DMS153 treated with DMSO at 0.1 percent for 48 hours (cell line): Measurements from ENCODE around the gene PTCHD4.

Source experiments
- DNase-seq: peaks from one replicate; lab custom pipeline; 2025; ENCODE audit not compliant: unreplicated experiment; lab: John Stamatoyannopoulos, UW

The PTCHD4 gene

GRCh38 chr6:48100588-48100895, 10.5 kb downstream of the PTCHD4 start:
- no peak for DNase-seq

GRCh38 chr6:48099713-48100587, 11.0 kb downstream of the PTCHD4 start:
- no peak for DNase-seq

GRCh38 chr6:48098923-48099322, 12.1 kb downstream of the PTCHD4 start:
- DNase-seq: peak; percentile 21

- no peak for DNase-seq
These were observed 18.3 kb downstream of the PTCHD4 start for GRCh38 chr6:48092550-48093217.

GRCh38 chr6:48090546-48090945, 20.5 kb downstream of the PTCHD4 start:
- DNase-seq: no peak

- peak; percentile 24 for DNase-seq
These were observed 23.5 kb downstream of the PTCHD4 start for GRCh38 chr6:48087448-48087847.

- no peak for DNase-seq
These were observed 24.8 kb downstream of the PTCHD4 start for GRCh38 chr6:48086187-48086586.

GRCh38 chr6:48085131-48085741, 25.8 kb downstream of the PTCHD4 start:
- DNase-seq: no peak

GRCh38 chr6:48084201-48084600, 26.8 kb downstream of the PTCHD4 start:
- DNase-seq: no peak

- peak; percentile 13 for DNase-seq
These were observed 30.6 kb downstream of the PTCHD4 start for GRCh38 chr6:48080227-48081009.

GRCh38 chr6:48078120-48078519, 32.9 kb downstream of the PTCHD4 start:
- no peak for DNase-seq

- DNase-seq: no peak
These were observed 35.8 kb downstream of the PTCHD4 start for GRCh38 chr6:48075181-48075580.

- DNase-seq: no peak
These were observed 36.8 kb downstream of the PTCHD4 start for GRCh38 chr6:48073976-48074767.

GRCh38 chr6:48071833-48072232, 39.2 kb downstream of the PTCHD4 start:
- DNase-seq: no peak

- no peak for DNase-seq
These were observed 41.7 kb downstream of the PTCHD4 start for GRCh38 chr6:48069280-48069679.

- no peak for DNase-seq
These were observed 42.4 kb downstream of the PTCHD4 start for GRCh38 chr6:48068278-48069251.

GRCh38 chr6:48067886-48068277, 43.1 kb downstream of the PTCHD4 start:
- no peak for DNase-seq

GRCh38 chr6:48067148-48067712, 43.8 kb downstream of the PTCHD4 start:
- DNase-seq: no peak
